Left ventricle myocardium superior (tissue), 1 donor: ENCODE results near the gene HOXD4. TPM values are rescaled to one million over a fixed set of nuclear protein-coding genes. Genes with fewer than 3 reads are reported as not detected.
A peak's percentile ranks its signal among the peaks of the same experiment; 100 is the strongest.

Experiments used
- ATAC-seq: fragments of 200-7000 bp; cut with Tn5 transposase; one replicate; pipeline ENCODE4 v1.9.1; 2020; ENCODE audit warnings: mild to moderate bottlenecking, moderate library complexity
- DNase-seq: peaks from one replicate; pipeline ENCODE4 v3.0.0-alpha.2; 2020
- intact Hi-C: fragments of 100-400 bp; cut with micrococcal nuclease; formaldehyde crosslinking; loops from one replicate; pipeline ENCODE4 v1.11.0; 2022
- total RNA-seq: library from RNA; stranded (reverse); fragmentation: NEBNext Ultra II Directional; extraction: Animal tissue kit (Norgen Biotek cat#: 25700); gene quantifications from one replicate; pipeline ENCODE4 v1.2.1, GENCODE V29; 2021
- donor health status: DM: no; HTN: yes; CAD: no; lungs with severe emphysema.

The HOXD4 gene
- total RNA-seq, 1 donor from 2014 or later = 0.22 TPM

DNA sequence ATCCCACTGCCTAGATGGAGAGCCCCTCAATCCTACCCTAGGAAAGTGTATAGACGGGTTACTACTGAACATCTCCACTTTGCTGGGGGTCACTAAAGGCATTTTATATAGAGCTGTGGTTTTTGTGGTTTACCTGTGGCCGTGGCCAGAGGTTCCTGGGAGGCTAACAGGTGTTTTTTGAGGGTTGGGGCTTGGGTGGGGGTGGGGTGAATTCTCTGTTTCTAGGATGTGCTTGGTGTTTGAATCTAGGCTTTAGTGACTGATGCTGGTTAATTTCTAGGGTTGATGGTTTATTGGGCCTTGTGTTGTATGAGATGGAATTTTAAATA, 14.1 kb upstream of the HOXD4 start:
- no peak for ATAC-seq
- no peak for DNase-seq
- intact Hi-C loops = no loop called here

DNA sequence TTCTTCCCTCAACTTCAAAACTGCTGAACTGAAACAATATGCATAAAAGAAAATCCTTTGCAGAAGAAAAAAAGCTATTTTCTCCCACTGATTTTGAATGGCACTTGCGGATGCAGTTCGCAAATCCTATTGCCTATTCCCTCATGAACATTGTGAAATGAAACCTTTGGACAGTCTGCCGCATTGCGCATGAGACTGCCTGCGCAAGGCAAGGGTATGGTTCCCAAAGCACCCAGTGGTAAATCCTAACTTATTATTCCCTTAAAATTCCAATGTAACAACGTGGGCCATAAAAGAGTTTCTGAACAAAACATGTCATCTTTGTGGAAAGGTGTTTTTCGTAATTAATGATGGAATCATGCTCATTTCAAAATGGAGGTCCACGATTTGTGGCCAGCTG, 13.4 kb upstream of the HOXD4 start:
- intact Hi-C loops = no loop called here
- no peak for ATAC-seq
- DNase-seq = no peak

DNA sequence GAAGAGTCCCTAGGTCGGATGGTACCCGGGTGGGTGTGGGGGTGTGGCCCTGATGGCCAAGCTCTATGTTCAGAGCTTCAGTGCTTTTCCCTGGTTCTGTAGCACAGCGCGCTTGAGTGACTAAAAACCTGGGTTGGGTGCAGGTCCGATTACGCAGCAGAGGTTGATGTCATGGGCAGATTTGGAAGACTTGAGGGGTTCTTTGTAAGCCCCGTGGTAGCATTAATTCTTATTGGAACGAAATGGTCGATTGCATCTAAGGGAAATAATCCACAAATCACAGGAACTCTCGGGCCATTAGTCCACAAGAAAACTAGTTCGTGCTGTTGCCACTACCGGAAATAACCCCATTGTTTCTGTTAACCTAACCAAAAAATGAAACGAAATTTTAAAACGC, 12.8 kb upstream of the HOXD4 start:
- intact Hi-C loops = no loop called here
- DNase-seq (no peak), ATAC-seq (no peak)

DNA sequence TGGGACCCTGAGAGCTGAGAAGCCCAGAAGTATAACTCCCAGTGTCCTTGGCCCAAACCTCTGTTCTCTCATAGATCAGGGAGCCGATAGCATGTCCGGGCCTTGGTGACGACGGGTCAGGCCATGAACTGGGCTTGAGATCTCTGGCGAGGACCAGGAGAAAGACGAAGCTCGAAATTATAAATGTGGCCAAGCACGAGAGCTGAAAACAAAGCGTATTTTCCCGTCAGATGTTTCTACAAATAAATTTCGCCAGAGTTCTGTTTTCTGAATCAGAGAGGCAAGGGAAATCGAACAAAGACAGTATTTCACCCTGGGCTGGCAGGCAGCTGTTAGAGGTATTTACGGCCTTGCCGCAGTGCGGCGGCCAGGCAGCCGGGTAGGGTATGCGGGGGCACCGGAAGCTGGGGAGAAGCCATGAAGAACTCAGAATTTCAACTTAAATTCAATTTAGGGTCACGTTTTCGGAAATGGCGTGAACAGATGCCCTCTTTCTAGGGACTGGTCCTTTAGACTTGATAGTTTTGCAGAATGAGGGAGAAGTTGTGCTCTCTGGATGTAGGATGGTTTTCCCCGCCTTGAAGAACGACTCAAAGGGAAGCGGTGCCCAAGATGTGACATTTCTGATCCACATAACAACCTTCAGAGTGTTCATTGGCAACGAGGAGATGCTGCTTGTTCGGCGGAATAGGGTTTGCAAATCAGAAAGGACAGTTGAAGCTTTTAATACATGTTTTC, 12.3 kb upstream of the HOXD4 start:
- DNase-seq (no peak), ATAC-seq (no peak)

DNA sequence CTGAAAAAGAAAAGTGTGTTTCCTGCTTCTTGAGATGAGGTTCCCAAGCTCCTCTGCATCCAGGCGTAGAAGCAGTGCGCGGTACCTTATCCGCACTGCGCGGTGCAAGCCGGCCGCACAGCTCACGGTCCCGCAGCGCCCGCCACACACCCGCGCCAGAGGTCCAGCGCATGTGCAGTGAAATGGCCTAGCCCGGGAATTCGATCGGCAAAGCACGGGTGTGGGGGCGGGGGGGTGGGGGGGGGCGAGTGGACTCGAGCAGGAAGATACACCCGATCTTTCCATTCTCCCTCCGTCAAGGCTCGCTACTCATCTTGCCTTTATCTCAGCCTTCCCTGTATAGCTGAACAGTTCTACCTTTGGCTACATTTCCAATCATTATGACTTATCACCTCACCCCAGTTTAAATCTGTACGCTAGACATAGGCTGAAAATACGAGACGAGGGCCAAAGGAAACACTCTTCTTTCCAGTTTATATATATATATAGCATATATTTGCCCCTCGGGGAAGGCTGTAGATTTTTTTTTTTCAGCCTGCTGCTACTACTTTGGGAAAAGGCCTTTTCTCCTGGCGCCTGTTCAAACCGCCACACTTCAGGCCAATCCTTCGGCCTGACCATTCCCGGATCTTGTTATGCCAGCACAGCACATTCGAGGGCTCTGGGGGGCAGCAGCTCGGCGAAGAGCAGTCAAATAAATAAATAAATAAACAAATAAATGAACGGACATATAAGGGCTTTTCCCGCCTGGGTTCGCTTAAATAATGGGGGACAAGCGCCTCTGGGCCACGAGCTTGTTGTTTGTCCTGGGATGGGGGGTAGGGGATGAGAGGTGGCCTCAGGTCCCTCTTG, 11.5 kb upstream of the HOXD4 start:
- ATAC-seq = no peak
- no peak for DNase-seq
- intact Hi-C loops = loop anchor here (5.0 to 10.0 kb wide), 2 partner anchors 315 to 502 kb away; no protein-coding TSS in a partner anchor

More for the DNA sequence above, 12.3 kb upstream of the HOXD4 start:
- intact Hi-C loops = no loop called here

DNA sequence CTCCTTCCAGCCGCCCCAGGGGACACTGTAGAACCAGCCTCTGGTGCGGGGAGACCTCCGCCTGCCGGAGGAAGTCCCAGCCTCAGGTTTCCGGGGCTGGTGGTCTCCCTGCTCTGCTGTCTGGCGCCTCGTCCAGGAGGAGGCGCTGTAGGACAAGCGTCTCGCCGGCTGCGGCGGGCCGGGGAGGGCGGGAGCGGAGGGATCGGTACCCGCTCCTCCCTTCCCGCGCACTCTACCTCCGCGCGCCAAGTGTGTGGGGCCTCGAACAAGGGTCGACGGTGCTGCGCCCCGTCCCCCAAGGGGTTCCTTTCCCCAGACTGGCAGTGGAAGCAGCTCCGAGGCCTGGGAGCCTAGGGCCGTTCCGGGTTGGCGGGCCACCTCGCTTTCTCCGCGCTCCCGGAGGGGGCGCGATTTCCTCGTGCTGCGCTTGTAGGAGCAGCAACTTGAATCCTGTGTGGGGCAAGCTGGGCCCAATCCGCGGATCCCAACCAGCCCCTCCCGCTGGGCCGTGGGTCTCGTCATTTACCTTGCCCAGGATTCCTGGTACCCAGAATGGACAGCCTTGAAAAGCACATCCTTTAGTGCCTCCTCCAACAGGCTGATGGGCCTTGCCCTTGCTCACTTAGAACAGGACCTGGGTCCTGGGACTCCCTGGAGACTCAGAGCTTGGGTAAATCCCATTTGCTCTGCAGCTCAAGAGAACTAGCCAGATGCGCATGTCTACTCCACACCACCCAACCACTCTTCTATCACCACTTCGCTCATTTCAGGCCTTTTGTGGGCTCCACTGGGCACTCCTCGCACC, 10.6 kb upstream of the HOXD4 start:
- ATAC-seq (peak; percentile 97), DNase-seq (peak; percentile 80)
- intact Hi-C loops = loop anchor here (5.0 to 10.0 kb wide), 2 partner anchors 314 to 502 kb away; no protein-coding TSS in a partner anchor

DNA sequence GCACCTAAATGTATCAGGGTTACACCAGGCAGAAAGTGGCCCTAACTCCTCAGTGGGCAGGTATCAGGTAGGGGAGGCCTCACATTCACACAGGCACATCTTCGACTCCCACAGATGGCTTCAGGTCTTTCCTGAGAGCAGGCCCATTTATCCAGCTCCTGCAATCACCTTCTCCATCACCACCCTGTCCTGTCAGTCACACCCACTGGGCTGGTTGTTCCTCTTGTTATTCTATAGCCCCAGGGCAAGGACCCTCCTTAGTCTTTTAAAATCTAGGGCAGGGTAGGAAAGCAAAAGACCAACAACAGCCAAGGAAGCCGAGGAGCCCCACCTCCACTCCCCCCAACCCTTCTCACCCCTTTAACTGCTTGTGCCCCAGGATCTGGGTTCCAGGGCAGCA, 9.1 kb upstream of the HOXD4 start:
- DNase-seq (no peak), ATAC-seq (no peak)
- intact Hi-C loops = loop anchor here (5.0 to 10.0 kb wide), 2 partner anchors 313 to 500 kb away; no protein-coding TSS in a partner anchor

DNA sequence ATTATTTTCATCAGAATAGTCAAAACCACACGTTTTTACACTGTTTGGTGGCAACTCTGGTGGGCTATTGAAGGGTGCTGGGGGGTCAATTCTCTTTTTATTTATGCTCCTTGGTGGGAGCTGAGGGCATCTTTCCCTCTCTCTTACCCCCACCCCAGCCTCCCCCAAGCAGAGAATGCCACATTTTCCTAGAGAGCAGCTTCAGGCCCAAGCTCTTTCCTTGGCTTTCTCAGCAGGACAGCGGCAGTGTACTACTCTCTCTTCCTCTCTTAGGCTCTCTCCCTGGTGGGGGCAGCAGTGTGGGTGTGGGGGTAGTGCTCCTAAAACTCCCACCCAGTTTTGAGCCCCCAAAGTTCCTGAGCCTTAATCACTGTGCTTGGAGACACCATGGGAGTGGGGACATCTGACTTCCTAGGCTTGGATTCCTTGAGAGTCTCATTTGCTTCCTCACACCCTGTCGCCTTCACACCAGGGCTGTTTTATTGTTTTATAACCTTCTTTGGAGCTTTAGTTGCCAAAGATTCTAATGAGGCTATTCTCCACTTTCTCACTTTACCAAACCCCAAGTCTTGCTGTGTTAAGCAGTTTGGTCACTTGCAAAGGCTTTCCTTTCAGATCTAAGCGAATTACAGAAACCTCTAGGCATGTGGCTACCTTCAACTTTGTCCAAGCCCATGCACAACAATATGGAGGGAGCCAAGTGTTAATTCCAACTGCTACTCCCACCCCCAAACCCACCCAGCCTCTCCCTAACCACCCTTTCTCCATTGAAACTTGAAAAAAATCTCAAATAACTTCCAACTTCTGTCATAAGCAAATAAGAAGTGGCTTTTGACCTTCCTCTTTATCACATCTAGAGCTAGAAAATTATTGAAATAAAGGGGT, 6.0 kb upstream of the HOXD4 start:
- no peak for DNase-seq
- intact Hi-C loops = loop anchor here (10.0 kb wide), 1 partner anchor 309 kb away; no protein-coding TSS in a partner anchor
- ATAC-seq = no peak

DNA sequence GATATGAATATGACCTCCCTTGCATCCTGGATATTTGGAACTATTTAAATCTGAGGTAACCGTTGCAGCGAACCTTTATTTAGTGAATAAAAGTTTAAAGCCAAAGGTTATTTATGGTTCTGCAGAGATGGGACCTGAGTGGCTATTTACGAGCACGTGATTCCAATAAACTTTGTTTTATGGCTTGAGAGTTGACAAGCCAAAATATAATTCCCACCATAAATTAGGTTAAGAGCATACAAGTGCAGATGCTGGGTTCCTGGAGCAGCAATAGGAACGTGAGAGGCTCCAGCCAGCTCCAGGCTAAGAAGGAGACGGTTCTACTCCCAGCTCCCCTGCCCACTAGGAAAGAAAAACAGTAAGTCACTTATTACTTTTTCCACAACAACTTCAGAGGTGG, 5.2 kb upstream of the HOXD4 start:
- DNase-seq = no peak
- ATAC-seq = no peak
- intact Hi-C loops = loop anchor here (10.0 kb wide), 1 partner anchor 309 kb away; no protein-coding TSS in a partner anchor

DNA sequence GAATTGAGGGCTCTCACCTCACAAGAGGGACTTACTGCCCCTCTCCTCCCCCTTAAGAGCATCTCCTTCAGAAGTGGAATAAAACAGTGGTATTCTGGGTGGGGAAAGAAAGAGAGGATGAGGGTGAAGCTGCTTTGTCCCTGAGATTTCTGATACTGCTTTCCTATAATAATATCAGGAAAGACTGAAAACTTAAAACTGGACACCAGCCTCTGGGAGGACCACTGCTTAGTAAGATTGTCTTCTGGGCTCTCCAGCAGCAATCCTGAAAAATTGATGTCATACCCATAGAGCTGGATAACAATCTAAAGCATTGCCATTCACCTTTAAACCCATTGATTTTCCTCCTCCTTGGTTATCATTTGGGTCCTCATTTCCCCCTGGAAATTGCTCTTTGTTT, 4.7 kb upstream of the HOXD4 start:
- ATAC-seq (no peak), DNase-seq (no peak)
- intact Hi-C loops = loop anchor here (10.0 kb wide), 1 partner anchor 308 kb away; no protein-coding TSS in a partner anchor

DNA sequence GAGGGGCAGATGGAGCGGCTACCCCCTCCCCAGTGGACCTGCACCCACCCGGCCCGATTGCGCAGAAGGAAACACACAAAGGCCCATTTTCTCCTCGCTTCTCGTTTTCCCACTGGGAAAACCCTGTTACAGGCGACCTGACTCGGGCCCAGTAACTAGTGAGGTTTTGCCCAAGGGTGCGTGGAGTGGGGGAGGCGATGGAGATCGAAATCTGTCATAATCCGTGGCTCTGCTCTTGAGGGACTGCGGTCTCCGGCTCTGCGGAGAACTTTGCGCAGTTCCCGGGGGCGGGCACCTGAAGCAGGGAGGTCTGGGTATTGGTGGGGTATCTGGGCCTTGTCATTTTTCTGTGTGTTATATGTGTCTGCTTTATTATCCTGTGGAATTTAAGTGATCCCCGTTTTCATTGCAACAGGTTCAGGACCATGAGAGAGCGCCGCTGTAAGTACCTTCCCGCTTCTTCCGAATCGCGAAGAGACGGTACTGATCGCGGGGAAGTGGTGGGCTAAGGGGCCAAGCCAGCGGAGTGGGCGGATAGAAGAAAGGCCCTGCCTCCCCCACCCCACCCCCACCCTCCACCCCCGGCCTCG, 4.0 kb upstream of the HOXD4 start:
- ATAC-seq (no peak), DNase-seq (no peak)
- intact Hi-C loops = loop anchor here (10.0 kb wide), 1 partner anchor 307 kb away; no protein-coding TSS in a partner anchor

DNA sequence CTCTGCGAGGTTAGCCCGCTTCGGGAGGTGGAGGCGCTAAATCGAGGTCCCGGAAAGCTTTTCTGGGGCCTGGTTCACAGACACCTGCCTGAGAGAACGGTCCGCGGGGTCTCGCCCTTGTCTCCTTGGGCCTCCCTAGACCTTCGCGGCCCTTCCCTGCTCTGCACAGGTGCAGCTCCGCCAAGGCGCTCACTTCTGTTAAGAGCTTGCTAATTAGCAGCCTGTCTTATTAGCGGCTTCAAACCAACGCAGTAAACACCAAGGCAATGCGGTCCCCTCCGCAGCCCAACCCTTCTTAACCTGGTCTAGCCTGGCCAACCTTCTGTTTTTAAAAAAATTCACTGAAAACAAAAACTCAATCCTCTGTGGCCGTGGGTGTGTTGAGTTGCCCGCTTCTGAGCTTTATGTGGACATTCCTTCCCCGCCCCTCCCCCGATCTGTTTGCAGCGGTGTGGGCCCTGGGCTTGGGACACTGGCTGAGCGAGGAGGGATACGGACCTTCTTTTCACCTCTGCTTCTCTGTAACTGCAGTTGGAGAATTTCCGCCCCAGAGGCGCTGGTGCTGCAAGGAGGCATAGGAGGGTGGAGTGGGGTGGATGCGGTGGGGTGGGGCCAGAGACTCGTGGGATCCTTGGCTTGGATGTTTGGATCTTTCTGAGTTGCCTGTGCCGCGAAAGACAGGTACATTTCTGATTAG, 3.4 kb upstream of the HOXD4 start:
- DNase-seq (no peak), ATAC-seq (no peak)
- intact Hi-C loops = loop anchor here (10.0 kb wide), 1 partner anchor 307 kb away; no protein-coding TSS in a partner anchor

DNA sequence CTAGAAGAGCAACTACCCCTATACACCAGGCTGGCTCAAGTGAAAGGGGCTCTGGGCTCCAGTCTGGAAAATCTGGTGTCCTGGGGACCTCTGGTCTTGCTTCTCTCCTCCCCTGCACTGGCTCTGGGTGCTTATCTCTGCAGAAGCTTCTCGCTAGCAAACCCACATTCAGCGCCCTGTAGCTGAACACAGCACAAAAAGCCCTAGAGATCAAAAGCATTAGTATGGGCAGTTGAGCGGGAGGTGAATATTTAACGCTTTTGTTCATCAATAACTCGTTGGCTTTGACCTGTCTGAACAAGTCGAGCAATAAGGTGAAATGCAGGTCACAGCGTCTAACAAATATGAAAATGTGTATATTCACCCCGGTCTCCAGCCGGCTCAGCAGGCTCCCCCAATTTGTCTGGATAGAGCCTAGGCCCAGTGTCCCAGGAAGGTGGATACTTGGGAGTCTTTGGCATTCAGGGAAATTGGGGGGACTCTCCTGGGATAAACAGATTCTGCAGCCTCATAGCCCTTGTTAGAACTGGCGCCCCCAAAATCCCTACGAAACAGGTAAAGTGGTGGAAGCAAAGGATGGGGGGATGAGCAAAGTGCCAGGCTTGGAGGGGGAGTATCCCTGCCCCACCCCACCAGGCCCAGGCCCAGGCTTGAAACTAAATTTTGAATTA, 2.5 kb upstream of the HOXD4 start:
- intact Hi-C loops = loop anchor here (10.0 kb wide), 1 partner anchor 306 kb away; no protein-coding TSS in a partner anchor
- no peak for DNase-seq
- no peak for ATAC-seq

DNA sequence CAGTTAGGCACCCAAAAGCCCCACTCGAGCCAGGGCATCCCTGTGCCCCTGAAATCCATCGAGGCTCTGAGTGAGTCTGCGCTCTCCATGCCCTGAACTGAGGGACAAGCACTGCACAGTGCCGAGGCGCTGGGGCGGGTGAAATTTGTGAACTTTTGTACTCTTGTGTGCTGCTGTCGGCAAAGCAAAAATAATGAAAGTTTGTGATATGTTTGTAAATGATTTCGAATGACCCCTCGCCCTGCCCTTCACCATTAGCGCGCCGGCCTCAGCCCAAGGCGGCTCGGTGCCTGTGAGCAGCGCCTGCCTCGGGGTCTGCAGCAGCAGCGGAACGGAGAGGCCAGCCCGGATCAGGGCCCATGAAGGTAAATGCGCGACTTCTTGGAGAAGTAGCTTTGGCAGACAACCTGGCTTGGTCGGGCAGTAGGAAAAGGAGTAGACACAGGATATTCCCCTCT, 1.8 kb upstream of the HOXD4 start:
- ATAC-seq (no peak), DNase-seq (no peak)
- intact Hi-C loops = loop anchor here (10.0 kb wide), 1 partner anchor 305 kb away; no protein-coding TSS in a partner anchor

DNA sequence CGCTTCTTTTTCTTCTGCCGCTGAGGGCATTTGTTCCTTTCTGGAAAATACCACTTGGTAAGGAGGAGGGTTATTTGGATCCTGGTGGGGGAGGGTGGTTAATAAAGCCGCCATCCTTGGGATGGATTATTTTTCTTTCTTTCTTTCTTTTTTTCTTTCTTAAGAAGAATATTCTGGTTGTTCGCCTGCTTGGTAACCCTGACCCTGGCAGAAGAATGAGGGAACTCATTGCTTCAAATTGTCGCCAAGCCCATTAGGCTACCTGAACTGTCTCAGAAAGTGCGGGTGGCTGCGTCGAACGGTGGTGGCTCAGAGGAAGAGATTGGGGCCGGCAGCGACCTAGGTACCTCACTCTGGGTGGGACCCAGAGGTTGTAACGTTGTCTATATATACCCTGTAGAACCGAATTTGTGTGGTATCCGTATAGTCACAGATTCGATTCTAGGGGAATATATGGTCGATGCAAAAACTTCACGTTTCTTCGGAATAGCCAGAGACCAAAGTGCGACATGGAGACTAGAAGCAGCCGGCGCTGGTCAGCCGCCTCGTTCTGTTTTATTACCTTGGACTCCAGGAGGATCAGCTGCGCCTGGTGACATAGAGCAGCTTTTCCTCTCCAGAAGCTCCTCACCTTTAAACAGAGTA, 1.3 kb upstream of the HOXD4 start:
- DNase-seq (no peak), ATAC-seq (no peak)
- intact Hi-C loops = loop anchor here (10.0 kb wide), 1 partner anchor 305 kb away; no protein-coding TSS in a partner anchor
